SIG-M5 (cell line): ENCODE measurements around the gene ANO10.
"Not testable (repeated sequence)": the region's sequence is repeated elsewhere in the genome, so short reads cannot be mapped to it uniquely, and the experiment has no call there.

ENCODE experiments used
- DNase-seq: peaks from one replicate; lab custom pipeline; 2025; lab: John Stamatoyannopoulos, UW

The ANO10 gene

GRCh38 chr3:43477600-43477999, 144.2 kb downstream of the ANO10 start:
- DNase-seq, result no peak

- DNase-seq, result no peak
Measured at GRCh38 chr3:43473737-43474136, 148.1 kb downstream of the ANO10 start.

- DNase-seq, result no peak
Measured at GRCh38 chr3:43473244-43473643, 148.6 kb downstream of the ANO10 start.

- no peak for DNase-seq
Measured at GRCh38 chr3:43468133-43468532, 153.7 kb downstream of the ANO10 start.

- DNase-seq, result no peak
Measured at GRCh38 chr3:43465109-43465508, 156.7 kb downstream of the ANO10 start.

- DNase-seq, result not testable (repeated sequence)
Measured at GRCh38 chr3:43462566-43462965, 159.2 kb downstream of the ANO10 start.

GRCh38 chr3:43461345-43461744, 160.5 kb downstream of the ANO10 start:
- no peak for DNase-seq

- not testable (repeated sequence) for DNase-seq
Measured at GRCh38 chr3:43457038-43457437, 164.8 kb downstream of the ANO10 start.

- no peak for DNase-seq
Measured at GRCh38 chr3:43455233-43455632, 166.6 kb downstream of the ANO10 start.

GRCh38 chr3:43453981-43454380, 167.8 kb downstream of the ANO10 start:
- no peak for DNase-seq

GRCh38 chr3:43451670-43452254, 170.0 kb downstream of the ANO10 start:
- DNase-seq, result no peak

- DNase-seq, result no peak
Measured at GRCh38 chr3:43448098-43448497, 173.7 kb downstream of the ANO10 start.

- no peak for DNase-seq
Measured at GRCh38 chr3:43445820-43446219, 176.0 kb downstream of the ANO10 start.

- no peak for DNase-seq
Measured at GRCh38 chr3:43442872-43443395, 178.9 kb downstream of the ANO10 start.

- no peak for DNase-seq
Measured at GRCh38 chr3:43436507-43437140, 185.2 kb downstream of the ANO10 start.

- DNase-seq, result no peak
Measured at GRCh38 chr3:43435706-43436105, 186.1 kb downstream of the ANO10 start.

- no peak for DNase-seq
Measured at GRCh38 chr3:43434431-43434830, 187.4 kb downstream of the ANO10 start.

GRCh38 chr3:43432462-43432861, 189.3 kb downstream of the ANO10 start:
- DNase-seq, result no peak

GRCh38 chr3:43426388-43426787, 195.4 kb downstream of the ANO10 start:
- no peak for DNase-seq

- no peak for DNase-seq
Measured at GRCh38 chr3:43425829-43426228, 196.0 kb downstream of the ANO10 start.

GRCh38 chr3:43423639-43424038, 198.2 kb downstream of the ANO10 start:
- no peak for DNase-seq

GRCh38 chr3:43423142-43423541, 198.7 kb downstream of the ANO10 start:
- no peak for DNase-seq

GRCh38 chr3:43418601-43419272, 203.1 kb downstream of the ANO10 start:
- no peak for DNase-seq
